SU-DHL-6 (cell line): ENCODE measurements around the gene MMRN2.
A peak's percentile ranks its signal among the peaks of the same experiment; 100 is the strongest.

Experiments used
- H2AFZ ChIP-seq: fragments of 200-600 bp; sonication (generic); 2 replicates; pipeline ENCODE4 v1.6.1; 2014; ENCODE audit warnings: low read depth, mild to moderate bottlenecking, moderate library complexity, mixed read lengths, antibody characterized with exemption, low read length; ENCODE audit not compliant: severe bottlenecking
- H3F3A ChIP-seq: fragments of 200-600 bp; shearing (Covaris generic); 2 replicates; pipeline ENCODE4 v1.6.0; 2016; ENCODE audit warnings: antibody characterized with exemption, mild to moderate bottlenecking; ENCODE audit not compliant: insufficient read depth
- H3K27ac ChIP-seq: fragments of 200-600 bp; sonication (generic); 2 replicates; pipeline ENCODE4 v1.5.1; 2016; ENCODE audit warnings: low read depth, mild to moderate bottlenecking, low read length, moderate library complexity, mixed read lengths
- H3K27me3 ChIP-seq: fragments of 200-600 bp; sonication (generic), shearing (Covaris generic); 2 replicates; pipeline ENCODE4 v1.6.0; 2014; ENCODE audit warnings: mild to moderate bottlenecking, low read length
- H3K36me3 ChIP-seq: fragments of 200-600 bp; sonication (generic); 2 replicates; pipeline ENCODE4 v1.6.1; 2014; ENCODE audit warnings: mild to moderate bottlenecking, low read length, mixed read lengths
- H3K4me2 ChIP-seq: fragments of 300-600, 200-600 bp; shearing (Covaris generic), sonication (generic); 2 replicates; pipeline ENCODE4 v1.6.0; 2014; ENCODE audit warnings: low read length, low read depth, mild to moderate bottlenecking; ENCODE audit not compliant: poor library complexity, severe bottlenecking
- H3K4me3 ChIP-seq: fragments of 200-600 bp; sonication (generic); 2 replicates; pipeline ENCODE4 v1.5.1; 2014; ENCODE audit warnings: antibody characterized with exemption, low read length, mild to moderate bottlenecking, mixed read lengths; ENCODE audit not compliant: insufficient read depth, poor library complexity, severe bottlenecking
- H3K79me2 ChIP-seq: fragments of 200-600 bp; sonication (generic); 2 replicates; pipeline ENCODE4 v1.6.1; 2014; ENCODE audit warnings: mild to moderate bottlenecking, low read length, moderate library complexity; ENCODE audit not compliant: insufficient read depth
- H3K9ac ChIP-seq: fragments of 200-600 bp; sonication (generic); 2 replicates; pipeline ENCODE4 v1.7.0; 2014; ENCODE audit warnings: mild to moderate bottlenecking, low read length
- H3K9me2 ChIP-seq: fragments of 200-600 bp; sonication (generic); replicated peaks from 2 replicates; pipeline ENCODE4 v1.6.1; 2014; ENCODE audit warnings: low read length; ENCODE audit not compliant: insufficient read depth
- H3K9me3 ChIP-seq: fragments of 200-600 bp; sonication (generic); 2 replicates; pipeline ENCODE4 v1.6.1; 2014; ENCODE audit warnings: low read length, mixed read lengths; ENCODE audit not compliant: insufficient read depth
- H4K20me1 ChIP-seq: fragments of 200-600 bp; sonication (generic); 2 replicates; pipeline ENCODE4 v1.6.1; 2014; ENCODE audit warnings: low read depth, mild to moderate bottlenecking, antibody characterized with exemption, low read length, moderate library complexity, mixed read lengths
- CTCF ChIP-seq: fragments of 200-600 bp; sonication (generic); IDR thresholded peaks from one replicate; pipeline ENCODE4 v1.5.1; 2017; ENCODE audit warnings: antibody characterized with exemption, mild to moderate bottlenecking, low read length, moderate library complexity; ENCODE audit not compliant: insufficient read depth, poor library complexity, severe bottlenecking
- EZH2phosphoT487 ChIP-seq: fragments of 200-600 bp; sonication (generic), shearing (Covaris generic); conservative IDR thresholded peaks from 2 replicates; pipeline ENCODE4 v1.6.1; 2018; ENCODE audit warnings: mild to moderate bottlenecking, antibody characterized with exemption, low read length, moderate library complexity, mixed read lengths

MMRN2 gene

GRCh38 chr10:86971232-86971991 lies 14.0 kb upstream of the MMRN2 start:
- Histone ChIP-seq H3K9me2 (no peaks in the 10 kb centered on the region), H3K36me3 (no peaks in the 10 kb centered on the region), H3K79me2 (no peaks in the 10 kb centered on the region), H3K9ac (peak overlapping the region; percentile 61), H3F3A (no peaks in the 10 kb centered on the region), H3K4me2 (peak overlapping the region; percentile 68), H4K20me1 (no peaks in the 10 kb centered on the region), H3K27ac (no peak overlapping the region), H2AFZ (peak overlapping the region; percentile 97), H3K9me3 (no peaks in the 10 kb centered on the region), H3K27me3 (no peaks in the 10 kb centered on the region), H3K4me3 (peak overlapping the region; percentile 53)
- TF ChIP-seq EZH2phosphoT487, result no peak
- no peak for TF ChIP-seq CTCF

DNA sequence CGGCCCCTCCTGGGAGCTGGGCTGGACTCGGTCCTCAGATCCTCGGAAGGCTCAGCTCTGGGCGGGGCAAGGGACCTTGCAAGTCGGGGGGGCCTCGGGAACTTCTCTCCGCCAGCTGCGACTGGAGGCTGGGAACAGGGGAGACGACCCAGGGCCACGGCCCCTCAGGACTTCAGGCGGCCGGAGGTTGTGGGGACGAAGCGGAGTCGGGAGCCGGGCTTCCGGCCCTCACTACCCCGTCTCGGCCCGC lies 13.5 kb upstream of the MMRN2 start:
- TF ChIP-seq CTCF (no peak), EZH2phosphoT487 (no peak)
- H3K79me2 ChIP-seq, result no peaks in the 10 kb centered on the region
- peak overlapping the region; percentile 53 for H3K4me3 ChIP-seq
- H2AFZ ChIP-seq, result peak overlapping the region; percentile 97
- peak overlapping the region; percentile 61 for H3K9ac ChIP-seq
- no peaks in the 10 kb centered on the region for H3K9me3 ChIP-seq
- no peaks in the 10 kb centered on the region for H3K36me3 ChIP-seq
- no peaks in the 10 kb centered on the region for H3K27me3 ChIP-seq
- H3K27ac ChIP-seq, result no peak overlapping the region
- no peaks in the 10 kb centered on the region for H4K20me1 ChIP-seq
- H3F3A ChIP-seq, result no peaks in the 10 kb centered on the region
- H3K4me2 ChIP-seq, result peak overlapping the region; percentile 68
- H3K9me2 ChIP-seq, result no peaks in the 10 kb centered on the region

DNA sequence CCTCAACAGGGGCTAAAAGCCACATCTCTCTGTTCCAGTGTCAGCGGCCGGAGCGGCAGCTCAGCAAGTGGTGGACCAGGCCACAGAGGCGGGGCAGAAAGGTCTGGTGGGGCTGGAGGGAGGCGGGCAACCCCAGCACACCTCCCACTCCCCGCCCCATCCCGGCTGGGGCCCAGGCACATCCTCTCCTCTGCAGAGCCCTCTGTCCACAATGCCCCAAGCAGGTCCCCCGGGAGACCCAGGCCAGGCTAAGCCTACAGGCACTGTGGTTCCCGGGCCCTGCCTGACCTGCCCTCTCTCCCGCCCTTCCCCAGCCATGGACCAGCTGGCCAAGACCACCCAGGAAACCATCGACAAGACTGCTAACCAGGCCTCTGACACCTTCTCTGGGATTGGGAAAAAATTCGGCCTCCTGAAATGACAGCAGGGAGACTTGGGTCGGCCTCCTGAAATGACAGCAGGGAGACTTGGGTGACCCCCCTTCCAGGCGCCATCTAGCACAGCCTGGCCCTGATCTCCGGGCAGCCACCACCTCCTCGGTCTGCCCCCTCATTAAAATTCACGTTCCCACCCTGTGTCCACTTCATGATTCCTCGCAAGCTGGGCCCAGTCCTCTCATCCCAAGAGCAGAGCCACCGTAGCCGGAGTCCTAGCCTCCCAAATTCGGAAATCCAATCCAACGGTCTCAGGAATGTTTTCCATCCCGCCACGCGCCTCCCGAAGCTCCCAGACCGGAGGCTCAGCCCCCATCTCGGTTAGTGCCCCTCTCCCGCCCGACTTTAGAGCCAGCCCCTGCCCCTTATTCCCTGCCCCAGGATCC lies 13.0 kb upstream of the MMRN2 start:
- peak overlapping the region; percentile 53 for H3K4me3 ChIP-seq
- no peaks in the 10 kb centered on the region for H3F3A ChIP-seq
- H3K36me3 ChIP-seq, result no peaks in the 10 kb centered on the region
- H3K79me2 ChIP-seq, result no peaks in the 10 kb centered on the region
- H3K4me2 ChIP-seq, result peak overlapping the region; percentile 68
- H2AFZ ChIP-seq, result peak overlapping the region; percentile 97
- TF ChIP-seq EZH2phosphoT487, result no peak
- no peak for TF ChIP-seq CTCF
- H3K27ac ChIP-seq, result no peak overlapping the region
- H4K20me1 ChIP-seq, result no peaks in the 10 kb centered on the region
- no peaks in the 10 kb centered on the region for H3K9me2 ChIP-seq
- peak overlapping the region; percentile 61 for H3K9ac ChIP-seq
- no peaks in the 10 kb centered on the region for H3K27me3 ChIP-seq
- H3K9me3 ChIP-seq, result no peaks in the 10 kb centered on the region
